HG03565 (cell line): ENCODE measurements around the gene MICB.
A peak's percentile ranks its signal among the peaks of the same experiment; 100 is the strongest.
"Not testable (repeated sequence)": the region's sequence is repeated elsewhere in the genome, so short reads cannot be mapped to it uniquely, and the experiment has no call there.

Experiments
- ATAC-seq: cut with Tn5 transposase; IDR thresholded peaks from one replicate; pipeline ENCODE4 v1.9.1; 2021; ENCODE audit warnings: mild to moderate bottlenecking, moderate library complexity; ENCODE audit not compliant: unreplicated experiment

The MICB gene

DNA sequence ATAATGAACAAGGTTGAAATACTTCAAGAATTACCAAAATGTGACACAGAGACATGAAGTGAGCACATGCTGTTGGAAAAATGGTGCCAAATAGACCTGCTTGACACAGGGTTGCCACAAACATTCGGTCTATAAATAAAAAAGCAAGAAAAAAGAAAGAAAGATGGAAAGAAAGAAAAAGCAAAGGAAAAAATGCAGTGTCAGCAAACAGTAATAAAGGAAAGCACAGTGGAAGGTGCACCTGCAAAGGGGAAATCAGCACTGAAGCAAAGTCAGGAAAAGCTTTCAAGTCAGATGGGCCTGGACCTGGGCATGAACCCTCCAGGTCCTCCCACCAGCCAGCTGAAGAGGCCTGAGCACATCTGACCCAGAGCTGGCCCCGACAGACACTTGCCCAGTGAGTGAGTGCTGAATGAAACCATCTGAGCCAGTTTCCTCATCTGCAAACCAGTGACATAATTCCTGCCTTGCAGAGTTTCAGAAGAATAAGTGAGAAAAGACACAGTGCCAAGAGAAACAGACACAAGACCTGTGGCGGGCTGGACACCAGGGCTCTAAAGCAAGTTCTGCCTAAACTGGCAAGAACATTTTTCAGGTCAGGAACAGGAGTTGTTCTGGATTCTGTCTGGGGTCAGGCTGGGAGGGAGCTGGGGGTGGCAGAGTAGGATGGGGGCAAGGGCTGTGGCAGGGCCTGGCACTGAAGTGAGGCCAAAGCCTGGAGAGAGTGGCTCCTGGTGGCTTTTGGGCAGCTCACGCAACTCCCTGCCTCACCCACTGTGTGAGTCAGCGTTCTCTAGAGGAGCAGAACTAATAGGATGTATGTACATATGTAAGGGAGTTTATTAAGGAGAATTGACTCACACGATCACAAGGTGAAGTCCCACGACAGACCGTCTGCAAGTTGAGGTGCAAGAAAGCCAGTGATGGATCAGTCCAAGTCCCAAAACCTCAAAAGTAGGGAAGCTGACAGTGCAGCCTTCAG is 23.9 kb upstream of the MICB start:
- no peak for ATAC-seq

- no peak for ATAC-seq
These were observed 23.1 kb upstream of the MICB start for GRCh38 chr6:31474871-31475286.

GRCh38 chr6:31476515-31477139 is 21.3 kb upstream of the MICB start:
- ATAC-seq: no peak

- ATAC-seq: no peak
These were observed 20.4 kb upstream of the MICB start for GRCh38 chr6:31477521-31477920.

DNA sequence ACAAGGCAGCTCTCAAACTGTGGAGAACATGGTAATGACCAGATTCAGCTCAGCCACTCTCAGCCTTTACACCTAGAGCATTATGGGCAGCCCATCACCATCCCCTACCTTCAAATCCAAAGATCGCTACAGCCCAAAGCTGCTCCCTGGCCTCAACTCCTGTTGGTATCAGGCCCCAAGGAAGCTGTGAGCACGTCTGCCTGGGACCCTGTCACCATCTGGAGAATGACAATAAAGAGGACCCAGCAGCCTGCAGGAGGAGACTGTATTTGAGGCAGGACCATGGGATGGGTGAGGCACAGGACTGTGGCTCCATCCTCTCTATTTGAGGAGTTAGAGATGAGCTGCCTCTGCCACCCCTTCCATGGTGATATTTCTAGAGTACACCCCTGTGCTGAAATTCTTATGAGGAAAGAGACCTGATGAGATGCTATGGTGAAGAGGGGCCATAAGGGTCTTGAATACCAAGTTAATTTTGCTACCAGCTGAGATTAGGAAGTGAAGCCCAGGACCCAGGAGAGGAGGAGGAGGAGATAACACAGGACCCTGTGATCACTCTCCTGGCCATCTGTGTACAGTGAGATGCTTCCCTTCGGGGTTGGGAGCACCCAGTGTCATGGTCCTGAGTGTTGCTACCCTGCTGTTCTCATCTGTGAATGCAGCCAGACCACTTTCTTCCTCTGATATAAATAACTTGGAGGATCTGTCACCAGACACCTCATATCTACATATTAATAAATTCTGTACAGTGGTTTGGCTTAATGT is 19.6 kb upstream of the MICB start:
- ATAC-seq: no peak

GRCh38 chr6:31479151-31479932 is 18.6 kb upstream of the MICB start:
- no peak for ATAC-seq

DNA sequence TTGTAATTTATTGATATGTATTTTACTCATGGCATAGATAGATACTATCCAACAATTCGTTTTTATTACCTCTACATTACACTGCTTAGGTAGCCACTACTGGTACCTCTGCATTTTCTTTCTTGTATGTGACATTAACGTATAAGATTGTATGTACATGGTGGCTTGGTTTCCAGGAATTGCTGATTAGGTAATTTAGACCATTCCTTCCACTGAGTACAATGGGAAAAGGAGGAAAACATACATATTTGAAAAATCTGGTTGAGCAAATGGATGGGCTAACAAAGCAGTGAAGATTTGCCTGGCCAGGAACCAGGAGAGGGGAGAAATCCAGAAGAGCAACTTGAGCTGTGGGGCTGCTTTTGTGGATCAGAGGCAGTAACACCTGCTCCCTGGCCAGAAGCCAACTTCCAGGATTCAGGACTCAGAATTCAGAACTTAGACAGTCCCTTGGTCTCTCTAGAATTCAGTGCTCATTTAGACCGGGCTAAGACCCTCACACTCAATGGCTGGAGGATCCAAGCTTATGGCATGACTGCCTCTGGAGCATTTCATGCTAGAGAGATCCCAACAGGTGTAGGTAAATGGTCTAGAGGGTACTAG is 17.9 kb upstream of the MICB start:
- no peak for ATAC-seq

- no peak for ATAC-seq
These were observed 17.4 kb upstream of the MICB start for GRCh38 chr6:31480574-31480973.

DNA sequence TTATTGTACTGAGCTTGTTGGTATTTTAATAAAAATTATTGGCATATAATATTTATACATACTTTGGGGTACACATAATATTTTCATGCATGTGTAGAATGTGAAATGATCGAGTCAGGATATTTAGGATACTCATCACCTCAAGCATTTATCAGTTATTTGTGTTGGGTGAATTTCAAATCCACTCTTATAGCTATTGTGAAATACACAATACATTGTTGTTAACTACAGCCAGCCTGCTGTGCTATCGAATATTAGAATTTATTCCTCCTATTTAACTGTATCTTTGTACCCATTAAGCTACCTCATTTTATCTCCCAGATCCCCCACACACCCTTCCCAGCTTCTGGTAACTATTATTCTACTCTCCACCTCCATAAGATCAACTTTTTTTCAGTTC is 14.6 kb upstream of the MICB start:
- no peak for ATAC-seq

GRCh38 chr6:31485055-31485454 is 12.9 kb upstream of the MICB start:
- no peak for ATAC-seq

- not testable (repeated sequence) for ATAC-seq
These were observed 11.7 kb upstream of the MICB start for GRCh38 chr6:31486065-31486837.

- not testable (repeated sequence) for ATAC-seq
These were observed 10.3 kb upstream of the MICB start for GRCh38 chr6:31487674-31488073.

DNA sequence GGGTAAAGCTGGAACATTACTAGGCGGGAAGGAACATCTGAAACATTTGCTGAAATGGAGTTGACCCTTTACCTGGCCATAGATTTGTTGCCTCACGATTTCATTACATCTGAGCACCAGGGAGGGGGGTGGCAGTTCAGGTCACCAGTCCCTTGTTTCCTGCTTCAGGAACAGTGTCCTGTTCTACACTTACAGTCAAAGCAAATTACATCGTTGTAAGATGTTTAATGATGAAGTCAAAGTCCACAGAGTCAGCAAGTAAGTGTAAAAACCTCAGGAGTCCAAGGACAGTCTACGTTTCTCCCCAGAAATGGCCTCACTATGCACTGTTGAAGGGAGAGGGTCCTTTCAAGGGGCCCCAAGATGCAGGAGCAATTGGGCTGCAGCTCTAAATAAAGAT is 8.9 kb upstream of the MICB start:
- no peak for ATAC-seq

GRCh38 chr6:31490115-31490873 is 7.7 kb upstream of the MICB start:
- no peak for ATAC-seq

- not testable (repeated sequence) for ATAC-seq
These were observed 4.4 kb upstream of the MICB start for GRCh38 chr6:31493550-31493874.

- ATAC-seq: peak; percentile 32
These were observed 3.9 kb upstream of the MICB start for GRCh38 chr6:31493875-31494694.

DNA sequence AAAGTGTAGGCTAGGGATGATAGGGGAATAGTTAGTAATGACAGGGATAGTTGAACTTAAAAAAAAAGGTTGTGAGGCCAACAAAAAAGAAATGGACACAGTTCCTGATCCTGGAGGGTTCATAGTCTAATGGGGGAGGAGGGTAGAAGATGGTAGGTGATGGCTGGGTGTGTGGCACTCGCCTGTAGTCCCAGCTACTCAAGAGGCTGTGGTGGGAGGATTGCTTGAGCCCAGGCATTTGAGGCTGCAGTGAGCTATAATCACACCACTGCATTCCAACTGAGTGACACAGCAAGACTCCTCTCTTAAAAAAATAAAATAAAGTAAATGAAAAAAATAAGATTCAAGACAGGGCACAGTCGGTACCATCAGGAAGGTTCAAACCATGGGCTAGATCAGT is 2.4 kb upstream of the MICB start:
- no peak for ATAC-seq

- not testable (repeated sequence) for ATAC-seq
These were observed 1.1 kb upstream of the MICB start for GRCh38 chr6:31496826-31497225.
